GM12878 (cell line): ENCODE measurements around the gene BTG2. TPM values are rescaled to one million over a fixed set of nuclear protein-coding genes. Genes with fewer than 3 reads are reported as not detected.

Source experiments
- ATAC-seq: fragments of 200-7000 bp; cut with Tn5 transposase; 3 replicates; pipeline ENCODE4 v1.9.1; 2020; ENCODE audit warnings: mild to moderate bottlenecking, moderate library complexity
- BruUV-seq: library from RNA; stranded (reverse); fragments of 400-500 nt; replicated peaks from 2 replicates; lab custom pipeline; 2021; lab: Mats Ljungman, UMichigan
- CTCF ChIA-PET: fragments of 300-600 bp; sonication (Branson Sonifier 250); formaldehyde crosslinking; extraction: SDS; loops from one replicate; lab custom pipeline; 2021; ENCODE audit warnings: inconsistent platforms; lab: Yijun Ruan, JAX
- POLR2A ChIA-PET: fragments of 350-600 bp; formaldehyde crosslinking; extraction: SDS; loops from one replicate; lab custom pipeline; 2021; ENCODE audit warnings: inconsistent platforms; lab: Charles Lee
- RAD21 ChIA-PET: fragments of 300-600 bp; sonication (Branson Sonifier 250); formaldehyde crosslinking; loops from one replicate; lab custom pipeline; 2023; ENCODE audit warnings: antibody characterized with exemption; ENCODE audit not compliant: unreplicated experiment; lab: Charles Lee
- SMC1A ChIA-PET: fragments of 300-600 bp; sonication (Branson Sonifier 250); formaldehyde crosslinking; loops from one replicate; lab custom pipeline; 2023; ENCODE audit not compliant: unreplicated experiment, uncharacterized antibody; lab: Charles Lee
- DNase-seq: peaks from one replicate; pipeline ENCODE4 v3.0.0-alpha.2; 2011; ENCODE audit warnings: low read depth, low spot score
- FAIRE-seq: peaks from 3 replicates; lab custom pipeline; 2011; peaks lifted over from hg19 to GRCh38; lab: Jason Lieb, UNC
- H2AFZ ChIP-seq: 2 replicates; pipeline ENCODE4 v1.6.0; 2011; ENCODE audit warnings: low read depth, low read length, control low read depth; ENCODE audit not compliant: control insufficient read depth
- H3K27ac ChIP-seq: 2 replicates; pipeline ENCODE4 v1.5.1; 2011; ENCODE audit warnings: control low read depth; ENCODE audit not compliant: control insufficient read depth, insufficient read depth
- H3K27me3 ChIP-seq, 2 experiments: replicated peaks in 1 of 2; 2 replicates each; pipeline versions ENCODE4 v1.6.0 to v1.6.1; 2011; ENCODE audit warnings: low read length in 1 of 2; ENCODE audit not compliant: control insufficient read depth in 2 of 2, insufficient read depth in 2 of 2
- H3K36me3 ChIP-seq, 2 experiments: 2 replicates each; pipeline ENCODE4 v1.5.1; 2011; ENCODE audit warnings: low read length in 1 of 2; ENCODE audit not compliant: control insufficient read depth in 2 of 2, insufficient read depth in 2 of 2
- H3K4me1 ChIP-seq: 2 replicates; pipeline ENCODE4 v1.6.1; 2011; ENCODE audit warnings: mild to moderate bottlenecking, low read length, moderate library complexity, mixed read lengths; ENCODE audit not compliant: control insufficient read depth, insufficient read depth
- H3K4me2 ChIP-seq: 2 replicates; pipeline ENCODE4 v1.6.0; 2011; ENCODE audit warnings: control low read depth; ENCODE audit not compliant: control insufficient read depth, insufficient read depth
- H3K4me3 ChIP-seq: fragments of 200-600 bp; sonication (generic); 2 replicates; pipeline ENCODE4 v1.5.1; 2016
- H3K79me2 ChIP-seq: 2 replicates; pipeline ENCODE4 v1.6.0; 2011; ENCODE audit warnings: low read length; ENCODE audit not compliant: control insufficient read depth, insufficient read depth
- H3K9ac ChIP-seq: 2 replicates; pipeline ENCODE4 v1.8.0; 2011; ENCODE audit warnings: low read length, control low read depth, mixed read lengths; ENCODE audit not compliant: control insufficient read depth, insufficient read depth
- H3K9me3 ChIP-seq: replicated peaks from 3 replicates; pipeline ENCODE4 v1.5.1; 2011; ENCODE audit warnings: mild to moderate bottlenecking, low read length; ENCODE audit not compliant: control insufficient read depth, insufficient read depth
- H4K20me1 ChIP-seq: 2 replicates; pipeline ENCODE4 v1.6.0; 2011; ENCODE audit not compliant: control insufficient read depth, insufficient read depth
- CHD4 ChIP-seq: fragments of 200-600 bp; sonication (generic); IDR thresholded peaks from 2 replicates; pipeline ENCODE4 v1.6.1; 2016; ENCODE audit warnings: mild to moderate bottlenecking
- CREB1 ChIP-seq: IDR thresholded peaks from 2 replicates; pipeline ENCODE4 v1.6.1; 2012; ENCODE audit warnings: low read depth, mild to moderate bottlenecking, inconsistent platforms
- DPF2 ChIP-seq: fragments of 450-650 bp; IDR thresholded peaks from 2 replicates; pipeline ENCODE4 v1.6.1; 2017; ENCODE audit warnings: mild to moderate bottlenecking
- MTA3 ChIP-seq: IDR thresholded peaks from 2 replicates; pipeline ENCODE4 v1.6.1; 2012; ENCODE audit warnings: low read length, inconsistent platforms, borderline replicate concordance
- NR2F1 ChIP-seq: fragments of 450-650 bp; conservative IDR thresholded peaks from 2 replicates; pipeline ENCODE4 v1.6.1; 2017; ENCODE audit warnings: mild to moderate bottlenecking
- SMAD5 ChIP-seq: IDR thresholded peaks from 2 replicates; pipeline ENCODE4 v1.6.1; 2016; ENCODE audit warnings: antibody characterized with exemption, low read depth
- SREBF2 ChIP-seq: IDR thresholded peaks from 2 replicates; pipeline ENCODE4 v1.6.1; 2012; ENCODE audit warnings: mild to moderate bottlenecking, low read length
- ZNF622 ChIP-seq: fragments of 450-650 bp; IDR thresholded peaks from 2 replicates; pipeline ENCODE4 v1.6.1; 2017; ENCODE audit warnings: mild to moderate bottlenecking, inconsistent platforms
- WGBS: methylation state at CpG from one replicate; pipeline ENCODE4 v1.1.6; 2016; ENCODE audit warnings: low lambda C conversion rate; ENCODE audit not compliant: insufficient replicate concordance, insufficient coverage; ENCODE audit errors: missing lambda C conversion rate; 5-methylcytosine and 5-hydroxymethylcytosine counted together
- in situ Hi-C: fragments of 300-500 bp; cut with MboI; formaldehyde crosslinking; loops from 9 replicates; pipeline ENCODE4 v1.14.3; 2018; ENCODE audit warnings: mixed read lengths
- intact Hi-C: fragments of 100-400 bp; cut with micrococcal nuclease; formaldehyde crosslinking; loops from one replicate; pipeline ENCODE4 v1.14.2; 2022; ENCODE audit not compliant: unreplicated experiment
- polyA plus RNA-seq, 11 experiments: library from polyadenylated mRNA; depleted of rRNA in 4 of 11; unstranded in 6 of 11; stranded (reverse) in 5 of 11; fragments of >200 nt; fragmentation: Nextera tagmentation in 4 of 11; fragmentation: Illumina TruSeq in 1 of 11; extraction: Ambion mirVana in 4 of 11; extraction: Trizol in 1 of 11; gene quantifications; 1 replicate in 1 of 11; 2 replicates in 10 of 11; pipeline versions ENCODE4 v1.2.1 to v1.2.3, GENCODE V29; 2011 to 2016; ENCODE audit warnings: inconsistent platforms in 2 of 11, missing spikeins in 2 of 11, low read depth in 1 of 11
- total RNA-seq, 4 experiments: library from RNA; depleted of rRNA in 3 of 4; stranded (reverse); fragments of >200 nt in 3 of 4; fragmentation: Illumina TruSeq in 1 of 4; extraction: Trizol in 1 of 4; gene quantifications; 2 replicates each; pipeline versions ENCODE4 v1.2.1 to v1.2.3, GENCODE V29; 2013 to 2021
- TF ChIP-seq, protein P1 (sequence below): fragments of 450-650 bp; IDR thresholded peaks from 2 replicates; pipeline ENCODE4 v1.6.1; 2016; ENCODE audit warnings: mild to moderate bottlenecking
- TF ChIP-seq, protein P2 (sequence below): fragments of 450-650 bp; conservative IDR thresholded peaks from 2 replicates; pipeline ENCODE4 v1.6.1; 2017; ENCODE audit warnings: mild to moderate bottlenecking, moderate library complexity
- TF ChIP-seq, protein P3 (sequence below): fragments of 450-650 bp; IDR thresholded peaks from 2 replicates; pipeline ENCODE4 v1.6.1; 2017; ENCODE audit warnings: mild to moderate bottlenecking, moderate library complexity

Gene BTG2
- total and polyA plus RNA-seq, 10 of the 15 experiments (the other 5 are each of a cell fraction or from before 2014, with no cell fraction given): 23.3 to 160 (median 98.1) TPM

DNA sequence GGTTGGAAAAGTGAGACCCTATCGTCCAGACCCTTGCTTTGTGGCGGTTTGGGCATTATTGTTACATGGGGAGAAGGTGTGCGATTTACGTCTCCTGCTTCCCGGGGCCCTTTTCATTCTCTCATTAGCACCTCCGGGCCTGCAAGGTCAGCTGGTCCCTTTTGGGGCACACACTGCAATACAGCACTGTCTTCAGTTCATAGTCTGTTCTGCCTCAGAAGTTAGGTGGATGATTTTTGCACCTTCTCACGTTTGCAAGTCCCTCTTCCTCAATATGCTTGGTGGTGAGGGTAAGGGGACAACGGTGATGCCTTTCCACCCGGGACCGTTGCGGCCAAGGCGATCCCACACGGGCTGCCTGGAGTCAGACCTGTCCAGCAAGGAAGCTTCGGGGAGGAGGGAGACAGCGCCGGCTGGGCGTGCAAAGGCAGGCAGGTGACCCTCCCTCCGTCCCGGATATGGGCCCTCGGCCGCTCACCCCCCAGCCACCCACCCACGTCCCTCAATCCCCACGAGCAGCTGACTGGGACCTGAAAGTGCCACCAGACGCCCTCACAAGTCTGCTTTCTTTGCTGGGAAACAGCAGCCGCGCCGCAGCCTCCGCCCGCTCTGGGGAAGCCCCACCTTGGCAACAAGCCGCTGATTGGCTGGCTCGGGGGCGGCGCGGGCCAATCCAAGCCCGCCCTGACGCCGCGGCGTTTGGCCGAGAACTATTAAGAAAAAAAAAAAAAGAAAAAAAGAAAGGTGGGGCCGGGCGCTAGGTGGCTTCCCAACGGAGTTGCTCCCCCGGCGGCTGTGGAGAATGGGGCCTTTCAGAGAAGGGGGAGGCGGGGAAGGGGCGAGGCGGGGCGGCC, 21.7 kb downstream of the BTG2 start (continued):
- TF ChIP-seq, protein P1, sequence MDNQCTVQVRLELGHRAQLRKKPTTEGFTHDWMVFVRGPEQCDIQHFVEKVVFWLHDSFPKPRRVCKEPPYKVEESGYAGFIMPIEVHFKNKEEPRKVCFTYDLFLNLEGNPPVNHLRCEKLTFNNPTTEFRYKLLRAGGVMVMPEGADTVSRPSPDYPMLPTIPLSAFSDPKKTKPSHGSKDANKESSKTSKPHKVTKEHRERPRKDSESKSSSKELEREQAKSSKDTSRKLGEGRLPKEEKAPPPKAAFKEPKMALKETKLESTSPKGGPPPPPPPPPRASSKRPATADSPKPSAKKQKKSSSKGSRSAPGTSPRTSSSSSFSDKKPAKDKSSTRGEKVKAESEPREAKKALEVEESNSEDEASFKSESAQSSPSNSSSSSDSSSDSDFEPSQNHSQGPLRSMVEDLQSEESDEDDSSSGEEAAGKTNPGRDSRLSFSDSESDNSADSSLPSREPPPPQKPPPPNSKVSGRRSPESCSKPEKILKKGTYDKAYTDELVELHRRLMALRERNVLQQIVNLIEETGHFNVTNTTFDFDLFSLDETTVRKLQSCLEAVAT: peak; percentile 77

DNA sequence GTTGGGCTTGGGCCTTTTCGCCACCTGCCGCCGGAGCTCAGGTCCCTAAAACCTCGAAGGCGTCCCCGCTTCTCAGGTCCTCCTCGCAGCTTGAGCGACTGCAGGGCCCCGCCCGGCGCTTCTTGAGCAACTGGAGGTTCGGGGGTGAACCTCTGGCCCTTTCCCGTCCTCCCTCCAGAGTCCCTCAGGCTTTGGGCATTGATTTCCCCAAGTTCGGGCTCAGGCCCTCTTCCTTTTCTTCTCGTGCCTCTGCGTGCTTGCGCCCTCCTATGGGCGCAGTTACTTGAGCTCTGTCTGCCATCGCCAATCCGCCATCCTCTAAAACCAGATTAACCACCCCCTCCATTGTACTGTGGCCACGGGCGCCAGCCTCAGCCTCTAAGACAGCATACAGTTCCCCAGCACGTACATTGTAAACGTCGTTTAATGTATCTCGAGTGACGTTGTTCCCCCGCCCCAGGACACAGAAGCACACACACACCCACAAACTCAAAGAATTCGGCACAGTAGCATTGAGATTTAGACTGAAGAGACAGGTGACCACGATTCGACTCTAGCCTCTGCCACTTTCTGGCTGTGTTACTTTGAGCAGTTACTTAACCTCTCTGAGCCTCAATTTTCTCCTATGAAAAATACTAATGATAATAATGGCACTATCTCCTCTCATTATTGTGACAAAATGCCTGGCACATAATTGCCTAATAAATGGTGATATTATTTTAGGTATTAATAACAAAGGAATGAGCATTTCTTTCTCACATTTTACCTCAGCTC, 22.6 kb downstream of the BTG2 start:
- Histone ChIP-seq H2AFZ (peak overlapping the region; percentile 87), H3K9ac (peak overlapping the region; percentile 87), H3K27ac (peak overlapping the region; percentile 98), H3K4me1 (peaks cover 54% of the 10 kb centered on the region), H3K4me2 (peak overlapping the region; percentile 91), H3K79me2 (peaks cover 14% of the 10 kb centered on the region), H3K9me3 (no peaks in the 10 kb centered on the region), H3K36me3 (no peaks in the 10 kb centered on the region), H3K27me3 (no peaks in the 10 kb centered on the region), H4K20me1 (no peaks in the 10 kb centered on the region), H3K4me3 (peak overlapping the region; percentile 46; the same call in 1 of the 2 replicates)
- ChIA-PET SMC1A (interaction anchor here (0.8 to 9.8 kb wide), 6 partner anchors 10 to 112 kb away, joined by 3 to 590 read pairs (median 85); partner anchors contain the start of gene BTG2), RAD21 (interaction anchor here (0.6 to 9.5 kb wide), 10 partner anchors 9 to 149 kb away, joined by 3 to 541 read pairs (median 12); partner anchors contain the start of gene BTG2), POLR2A (interaction anchor here (0.6 to 9.5 kb wide), 9 partner anchors 10 to 1991 kb away, joined by 3 to 395 read pairs (median 7); partner anchors contain the start of genes BTG2 and TMEM183A), CTCF (interaction anchor here (1.0 to 10.0 kb wide), 9 partner anchors 11 to 64 kb away, joined by 4 to 281 read pairs (median 52); partner anchors contain the start of gene BTG2)
- BruUV-seq: no TSS peak
- no peak for FAIRE-seq
- under 1% methylated on average over 31 of the region's 31 CpGs for whole genome bisulfite sequencing
- in situ Hi-C loops (no loop called here), intact Hi-C loops (loop anchor here (1.0 kb wide), 2 partner anchors 22 to 55 kb away; no protein-coding TSS in a partner anchor)
- ATAC-seq: peak; percentile 54
- no peak for DNase-seq
- no peak for TF ChIP-seq CREB1
- TF ChIP-seq CHD4: no peak
- no peak for TF ChIP-seq ZNF622
- TF ChIP-seq, protein P2, sequence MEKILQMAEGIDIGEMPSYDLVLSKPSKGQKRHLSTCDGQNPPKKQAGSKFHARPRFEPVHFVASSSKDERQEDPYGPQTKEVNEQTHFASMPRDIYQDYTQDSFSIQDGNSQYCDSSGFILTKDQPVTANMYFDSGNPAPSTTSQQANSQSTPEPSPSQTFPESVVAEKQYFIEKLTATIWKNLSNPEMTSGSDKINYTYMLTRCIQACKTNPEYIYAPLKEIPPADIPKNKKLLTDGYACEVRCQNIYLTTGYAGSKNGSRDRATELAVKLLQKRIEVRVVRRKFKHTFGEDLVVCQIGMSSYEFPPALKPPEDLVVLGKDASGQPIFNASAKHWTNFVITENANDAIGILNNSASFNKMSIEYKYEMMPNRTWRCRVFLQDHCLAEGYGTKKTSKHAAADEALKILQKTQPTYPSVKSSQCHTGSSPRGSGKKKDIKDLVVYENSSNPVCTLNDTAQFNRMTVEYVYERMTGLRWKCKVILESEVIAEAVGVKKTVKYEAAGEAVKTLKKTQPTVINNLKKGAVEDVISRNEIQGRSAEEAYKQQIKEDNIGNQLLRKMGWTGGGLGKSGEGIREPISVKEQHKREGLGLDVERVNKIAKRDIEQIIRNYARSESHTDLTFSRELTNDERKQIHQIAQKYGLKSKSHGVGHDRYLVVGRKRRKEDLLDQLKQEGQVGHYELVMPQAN: peak; percentile 65
- TF ChIP-seq MTA3: no peak
- TF ChIP-seq SMAD5: no peak
- TF ChIP-seq NR2F1: peak; percentile 30; the same call in 1 of the 2 replicates
- TF ChIP-seq DPF2: peak; percentile 60; the same call in 1 of the 2 replicates
- TF ChIP-seq, protein P3, sequence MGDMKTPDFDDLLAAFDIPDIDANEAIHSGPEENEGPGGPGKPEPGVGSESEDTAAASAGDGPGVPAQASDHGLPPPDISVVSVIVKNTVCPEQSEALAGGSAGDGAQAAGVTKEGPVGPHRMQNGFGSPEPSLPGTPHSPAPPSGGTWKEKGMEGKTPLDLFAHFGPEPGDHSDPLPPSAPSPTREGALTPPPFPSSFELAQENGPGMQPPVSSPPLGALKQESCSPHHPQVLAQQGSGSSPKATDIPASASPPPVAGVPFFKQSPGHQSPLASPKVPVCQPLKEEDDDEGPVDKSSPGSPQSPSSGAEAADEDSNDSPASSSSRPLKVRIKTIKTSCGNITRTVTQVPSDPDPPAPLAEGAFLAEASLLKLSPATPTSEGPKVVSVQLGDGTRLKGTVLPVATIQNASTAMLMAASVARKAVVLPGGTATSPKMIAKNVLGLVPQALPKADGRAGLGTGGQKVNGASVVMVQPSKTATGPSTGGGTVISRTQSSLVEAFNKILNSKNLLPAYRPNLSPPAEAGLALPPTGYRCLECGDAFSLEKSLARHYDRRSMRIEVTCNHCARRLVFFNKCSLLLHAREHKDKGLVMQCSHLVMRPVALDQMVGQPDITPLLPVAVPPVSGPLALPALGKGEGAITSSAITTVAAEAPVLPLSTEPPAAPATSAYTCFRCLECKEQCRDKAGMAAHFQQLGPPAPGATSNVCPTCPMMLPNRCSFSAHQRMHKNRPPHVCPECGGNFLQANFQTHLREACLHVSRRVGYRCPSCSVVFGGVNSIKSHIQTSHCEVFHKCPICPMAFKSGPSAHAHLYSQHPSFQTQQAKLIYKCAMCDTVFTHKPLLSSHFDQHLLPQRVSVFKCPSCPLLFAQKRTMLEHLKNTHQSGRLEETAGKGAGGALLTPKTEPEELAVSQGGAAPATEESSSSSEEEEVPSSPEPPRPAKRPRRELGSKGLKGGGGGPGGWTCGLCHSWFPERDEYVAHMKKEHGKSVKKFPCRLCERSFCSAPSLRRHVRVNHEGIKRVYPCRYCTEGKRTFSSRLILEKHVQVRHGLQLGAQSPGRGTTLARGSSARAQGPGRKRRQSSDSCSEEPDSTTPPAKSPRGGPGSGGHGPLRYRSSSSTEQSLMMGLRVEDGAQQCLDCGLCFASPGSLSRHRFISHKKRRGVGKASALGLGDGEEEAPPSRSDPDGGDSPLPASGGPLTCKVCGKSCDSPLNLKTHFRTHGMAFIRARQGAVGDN: peak; percentile 96
- TF ChIP-seq SREBF2: no peak
